GM21360 (cell line): Measurements from ENCODE around the gene MBNL1.
A peak's percentile ranks its signal among the peaks of the same experiment; 100 is the strongest.
"Not testable (repeated sequence)": the region's sequence is repeated elsewhere in the genome, so short reads cannot be mapped to it uniquely, and the experiment has no call there.

Experiments used
- ATAC-seq: cut with Tn5 transposase; IDR thresholded peaks from one replicate; pipeline ENCODE4 v1.9.1; 2021; ENCODE audit warnings: mild to moderate bottlenecking, moderate library complexity; ENCODE audit not compliant: unreplicated experiment

Gene MBNL1

GRCh38 chr3:152367192-152367591 lies 98.5 kb downstream of the MBNL1 start:
- ATAC-seq = not testable (repeated sequence)

GRCh38 chr3:152372633-152373032 lies 103.9 kb downstream of the MBNL1 start:
- ATAC-seq = not testable (repeated sequence)

GRCh38 chr3:152373379-152373778 lies 104.7 kb downstream of the MBNL1 start:
- ATAC-seq = no peak

GRCh38 chr3:152374262-152374990 lies 105.7 kb downstream of the MBNL1 start:
- ATAC-seq = no peak

GRCh38 chr3:152375546-152375945 lies 106.8 kb downstream of the MBNL1 start:
- ATAC-seq = no peak

- ATAC-seq = peak; percentile 78
These were observed 107.8 kb downstream of the MBNL1 start for GRCh38 chr3:152376351-152377183.

- no peak for ATAC-seq
These were observed 108.4 kb downstream of the MBNL1 start for GRCh38 chr3:152377184-152377570.

DNA sequence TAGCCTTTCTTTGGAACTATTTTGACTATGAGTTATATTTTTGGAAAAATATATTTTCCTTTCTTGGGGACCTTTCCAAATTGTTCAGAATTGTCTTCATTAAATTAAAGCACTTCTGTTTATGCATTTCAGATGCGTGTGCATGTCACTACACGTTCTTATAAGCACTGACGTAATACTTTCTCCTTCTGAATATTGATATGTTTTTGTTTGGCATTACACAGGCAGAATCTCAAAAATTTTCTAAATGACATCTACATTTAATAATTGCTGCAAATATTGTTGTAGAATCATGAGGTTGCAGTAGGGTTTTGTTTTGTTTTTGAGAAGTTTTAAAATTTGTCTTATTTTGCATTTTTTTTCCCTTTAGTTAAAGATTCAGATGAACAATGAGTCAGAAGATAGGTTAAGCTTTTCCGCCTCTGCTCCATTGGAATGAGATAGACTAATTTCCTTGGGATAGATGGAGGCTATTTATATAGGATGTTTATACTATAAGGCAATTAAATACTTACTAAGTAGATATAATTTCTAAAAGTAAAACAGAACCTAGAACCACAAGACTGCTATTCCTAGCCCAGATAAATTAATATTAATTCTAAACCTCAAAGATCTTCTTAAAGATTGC lies 110.8 kb downstream of the MBNL1 start:
- no peak for ATAC-seq

DNA sequence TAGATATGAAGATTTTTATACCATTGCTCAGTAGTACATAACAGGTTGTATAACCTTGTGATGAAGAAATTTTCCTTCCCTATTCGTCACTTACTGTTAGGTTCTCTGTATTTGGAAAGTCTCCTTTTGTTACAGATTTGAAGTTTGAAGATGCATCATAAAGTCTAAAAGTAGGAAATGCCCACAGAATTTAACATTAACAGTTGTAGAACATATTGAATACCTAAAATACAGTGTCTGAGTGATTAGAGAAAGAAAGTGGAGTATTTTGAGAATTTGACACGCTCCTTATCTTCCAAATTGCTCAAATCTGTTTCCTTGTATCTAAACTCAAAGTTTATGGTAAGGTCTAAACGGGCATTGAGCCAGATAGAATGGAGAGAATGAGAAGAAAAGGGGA lies 111.3 kb downstream of the MBNL1 start:
- ATAC-seq = no peak

DNA sequence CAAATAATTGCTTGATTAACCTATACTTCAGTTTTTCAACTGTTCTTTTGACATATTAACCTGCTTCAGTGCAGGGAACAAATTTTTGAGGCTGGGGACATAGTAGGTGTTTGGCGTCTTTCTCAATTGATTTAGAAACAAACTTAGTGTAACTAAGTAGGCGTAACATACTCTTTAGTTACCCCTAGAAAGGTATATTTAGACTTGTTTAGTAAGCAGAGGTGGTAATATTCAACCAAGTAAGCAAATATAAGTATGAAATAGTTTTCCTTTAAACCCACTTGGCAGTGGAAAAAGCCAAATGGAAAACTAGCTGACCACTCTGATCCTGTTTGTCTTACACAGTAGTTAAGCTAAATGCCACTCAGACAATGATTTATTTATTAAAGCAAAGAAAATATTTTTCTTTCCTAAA lies 113.2 kb downstream of the MBNL1 start:
- peak; percentile 31 for ATAC-seq

DNA sequence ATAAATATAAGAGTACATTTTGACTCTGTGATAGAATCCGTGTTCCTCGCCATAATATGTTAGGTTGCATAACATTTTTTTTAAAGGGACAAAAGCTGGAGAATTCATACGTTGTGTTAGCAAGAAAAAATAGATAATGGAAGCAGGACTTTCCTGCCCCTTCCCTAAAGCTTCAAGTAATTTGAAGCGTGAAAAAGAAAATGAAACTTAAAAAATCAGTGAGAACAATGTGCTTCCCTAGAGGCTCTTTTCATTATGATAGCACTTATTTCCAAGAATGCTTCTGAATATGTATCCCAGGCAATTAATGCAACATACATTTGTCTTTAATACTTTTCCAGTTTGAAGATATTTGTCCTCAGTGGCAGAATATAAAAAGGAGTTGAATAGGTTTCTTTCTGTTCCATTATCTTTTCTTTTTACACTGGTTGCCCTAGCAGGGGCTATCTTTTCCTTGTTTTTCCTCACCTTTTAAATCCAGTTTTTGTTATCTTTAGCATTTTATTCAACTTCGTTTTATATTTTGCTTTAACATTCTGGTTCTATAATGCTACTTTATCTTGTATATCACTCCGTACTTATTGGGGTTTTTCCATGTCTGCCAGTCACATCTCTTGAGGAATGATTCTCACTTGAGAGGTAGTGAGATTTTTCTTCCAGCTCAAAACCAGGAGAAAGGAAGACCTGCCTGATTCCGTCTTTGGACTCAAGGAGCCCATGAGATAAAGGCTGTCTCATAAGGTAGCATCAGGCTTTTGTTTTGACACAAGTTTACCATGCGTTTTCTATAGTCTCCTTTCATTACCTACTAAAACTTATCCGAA lies 113.8 kb downstream of the MBNL1 start:
- peak; percentile 29 for ATAC-seq

DNA sequence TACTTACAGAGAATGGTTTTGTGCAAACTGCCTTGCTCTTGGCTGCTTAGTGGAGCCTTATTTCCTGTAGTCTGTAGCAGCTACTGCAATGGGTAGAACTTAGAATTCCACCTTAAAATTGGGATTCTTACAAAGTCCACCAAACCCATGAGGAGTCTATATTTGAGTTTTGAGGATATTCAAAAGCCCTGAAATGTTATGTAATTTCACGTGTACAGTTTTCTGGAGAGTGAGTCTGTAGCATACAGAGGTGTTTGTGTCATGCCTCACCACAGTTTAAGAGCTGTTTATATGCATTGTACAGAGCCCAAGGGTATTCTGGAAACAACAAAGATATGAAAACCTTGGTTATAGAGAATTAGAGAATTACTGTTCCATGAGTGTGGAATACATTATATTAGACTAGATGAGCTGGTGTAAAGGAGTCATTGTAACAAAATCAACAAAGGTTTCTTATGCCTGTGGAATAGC lies 114.4 kb downstream of the MBNL1 start:
- ATAC-seq = no peak

GRCh38 chr3:152384412-152384811 lies 115.7 kb downstream of the MBNL1 start:
- ATAC-seq = no peak

GRCh38 chr3:152385761-152386160 lies 117.0 kb downstream of the MBNL1 start:
- no peak for ATAC-seq

- ATAC-seq = no peak
These were observed 117.5 kb downstream of the MBNL1 start for GRCh38 chr3:152386208-152386607.

GRCh38 chr3:152388631-152389030 lies 119.9 kb downstream of the MBNL1 start:
- no peak for ATAC-seq

- ATAC-seq = no peak
These were observed 120.7 kb downstream of the MBNL1 start for GRCh38 chr3:152389316-152389934.

- ATAC-seq = no peak
These were observed 121.9 kb downstream of the MBNL1 start for GRCh38 chr3:152390647-152391046.

DNA sequence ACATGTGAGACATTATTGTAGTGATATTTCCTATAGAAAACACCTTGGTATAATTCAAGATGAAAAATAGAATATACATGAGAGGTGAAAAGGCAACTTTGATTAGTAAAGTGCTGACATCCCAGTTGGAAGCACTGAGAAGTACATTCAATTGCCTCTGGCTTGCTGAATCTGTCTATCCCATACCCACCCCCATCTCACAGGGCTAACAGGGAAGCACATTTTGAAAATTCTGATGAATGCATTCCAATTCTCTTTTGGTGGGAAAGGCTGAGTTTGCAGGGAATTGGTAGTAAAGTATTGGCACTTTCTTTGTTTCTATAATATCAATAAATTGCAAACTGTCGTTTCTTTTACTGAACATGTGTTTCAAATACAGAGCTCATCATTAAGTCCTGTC lies 122.9 kb downstream of the MBNL1 start:
- no peak for ATAC-seq

DNA sequence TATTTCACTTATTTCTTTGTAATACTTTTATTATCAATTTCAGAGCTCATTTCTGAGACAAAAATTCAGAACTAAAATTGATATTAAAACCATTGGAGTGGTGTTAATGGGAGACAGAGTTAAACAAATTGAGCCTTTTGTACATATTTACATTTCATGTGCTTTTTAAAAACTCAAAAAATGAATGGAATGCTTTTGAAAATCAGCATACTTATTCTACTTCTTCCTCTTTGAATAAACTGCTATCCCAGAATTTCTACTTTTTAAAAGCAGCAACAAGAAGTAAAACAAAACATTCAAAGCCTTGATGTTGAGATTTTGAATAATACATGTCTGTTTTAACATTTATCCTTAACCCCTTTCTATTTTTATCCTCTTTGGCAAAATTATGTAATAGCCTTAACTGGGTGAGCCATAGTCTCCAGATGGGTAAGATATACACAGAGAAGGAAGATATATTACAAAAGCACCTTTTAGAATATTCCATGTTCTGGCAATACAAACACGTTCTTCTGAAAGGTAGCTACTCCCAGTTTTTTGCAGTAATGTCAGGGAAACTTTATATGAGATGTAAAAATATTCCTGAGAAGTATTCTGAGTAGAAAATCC lies 123.6 kb downstream of the MBNL1 start:
- no peak for ATAC-seq
